Measurements from ENCODE around the gene PAOX. TPM values are rescaled to one million over a fixed set of nuclear protein-coding genes. Genes with fewer than 3 reads are reported as not detected.

The PAOX gene
- total and polyA plus RNA-seq, 11 donors: 2.1 to 7.3 (median 3.4) TPM

DNA sequence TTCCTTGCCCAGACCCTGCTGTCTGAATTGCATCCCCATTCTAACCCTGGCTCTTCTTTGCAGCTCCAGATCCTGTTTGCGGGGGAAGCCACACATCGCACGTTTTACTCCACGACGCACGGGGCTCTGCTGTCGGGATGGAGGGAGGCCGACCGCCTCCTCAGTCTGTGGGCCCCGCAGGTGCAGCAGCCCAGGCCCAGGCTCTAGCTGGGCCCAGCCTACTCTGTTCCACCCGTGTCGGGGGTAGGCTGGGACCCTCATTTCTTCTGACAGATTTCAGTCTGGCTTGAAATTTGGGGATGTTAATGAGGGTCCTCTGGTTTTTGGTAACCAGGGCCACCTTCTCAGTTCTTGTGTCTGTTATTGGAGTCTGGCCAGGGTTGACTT, 12.2 kb downstream of the PAOX start:
- peaks cover 0 to 8% (median 6%) of the 10 kb centered on the region in 9 donors for H3K36me3 ChIP-seq
- no peak for TF ChIP-seq POLR2A (IDR thresholded peaks at IDR 0.05)
- TF ChIP-seq, protein P1, sequence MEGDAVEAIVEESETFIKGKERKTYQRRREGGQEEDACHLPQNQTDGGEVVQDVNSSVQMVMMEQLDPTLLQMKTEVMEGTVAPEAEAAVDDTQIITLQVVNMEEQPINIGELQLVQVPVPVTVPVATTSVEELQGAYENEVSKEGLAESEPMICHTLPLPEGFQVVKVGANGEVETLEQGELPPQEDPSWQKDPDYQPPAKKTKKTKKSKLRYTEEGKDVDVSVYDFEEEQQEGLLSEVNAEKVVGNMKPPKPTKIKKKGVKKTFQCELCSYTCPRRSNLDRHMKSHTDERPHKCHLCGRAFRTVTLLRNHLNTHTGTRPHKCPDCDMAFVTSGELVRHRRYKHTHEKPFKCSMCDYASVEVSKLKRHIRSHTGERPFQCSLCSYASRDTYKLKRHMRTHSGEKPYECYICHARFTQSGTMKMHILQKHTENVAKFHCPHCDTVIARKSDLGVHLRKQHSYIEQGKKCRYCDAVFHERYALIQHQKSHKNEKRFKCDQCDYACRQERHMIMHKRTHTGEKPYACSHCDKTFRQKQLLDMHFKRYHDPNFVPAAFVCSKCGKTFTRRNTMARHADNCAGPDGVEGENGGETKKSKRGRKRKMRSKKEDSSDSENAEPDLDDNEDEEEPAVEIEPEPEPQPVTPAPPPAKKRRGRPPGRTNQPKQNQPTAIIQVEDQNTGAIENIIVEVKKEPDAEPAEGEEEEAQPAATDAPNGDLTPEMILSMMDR (IDR thresholded peaks at IDR 0.05): no peak
- H3K27me3 ChIP-seq: no peaks in the 10 kb centered on the region
- H3K4me1 ChIP-seq: peaks cover 3 to 51% (median 10%) of the 10 kb centered on the region in 12 donors
- intact Hi-C loops (cut with DNase I): loop anchor here in 1 of 10 donors (5.0 kb wide), 1 partner anchor 84 kb away; the partner anchor contains the start of genes TUBGCP2 and ZNF511
- DNase-seq: no peak
- 91 to 97% (median 94%) methylated on average over 10 to 12 of the region's 12 CpGs for WGBS, 4 donors
- no peak overlapping the region for H3K27ac ChIP-seq
- H3K4me3 ChIP-seq: no peak overlapping the region
- ATAC-seq: no peak
- H3K9me3 ChIP-seq: no peaks in the 10 kb centered on the region

DNA sequence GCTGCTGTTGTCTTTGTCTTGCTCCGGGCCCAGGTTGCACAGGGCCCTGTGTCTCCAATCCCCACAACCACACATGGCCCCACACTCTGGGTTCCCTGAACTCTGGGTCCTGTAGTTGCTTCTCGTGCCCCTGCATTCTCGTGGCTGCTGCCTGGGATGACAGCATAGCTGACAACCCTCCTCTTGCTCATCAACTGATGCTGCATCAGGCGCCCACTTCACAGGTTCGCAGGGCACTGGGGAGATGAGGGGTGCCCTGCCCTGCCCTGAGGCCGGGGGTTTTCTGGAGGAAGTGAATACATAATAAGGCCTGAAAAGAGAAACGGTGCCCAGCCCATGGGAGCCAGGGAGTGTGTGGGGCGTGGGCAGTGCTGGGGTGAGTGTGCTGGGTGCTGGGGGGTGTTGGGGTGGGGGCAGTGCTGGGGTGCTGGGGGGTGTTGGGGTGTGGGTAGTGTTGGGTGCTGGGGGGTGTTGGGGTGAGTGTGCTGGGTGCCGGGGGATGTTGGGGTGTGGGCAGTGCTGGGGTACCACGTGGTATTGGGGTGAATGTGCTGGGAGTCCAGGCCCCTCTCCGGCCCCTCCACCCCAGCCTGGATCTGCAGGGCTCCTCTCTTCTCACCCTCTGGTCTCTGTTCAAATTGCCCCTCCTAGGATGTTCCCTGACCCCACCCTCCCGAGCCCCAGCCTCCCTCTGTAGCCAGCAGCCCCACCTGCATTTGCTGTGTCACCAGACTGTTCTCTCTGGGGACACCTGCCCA, 12.9 kb downstream of the PAOX start:
- Histone ChIP-seq H3K4me1 (peaks cover 3 to 51% (median 10%) of the 10 kb centered on the region in 12 donors), H3K36me3 (peaks cover 0 to 15% (median 13%) of the 10 kb centered on the region in 9 donors), H3K27ac (no peak overlapping the region), H3K9me3 (no peaks in the 10 kb centered on the region), H3K27me3 (no peaks in the 10 kb centered on the region), H3K4me3 (no peak overlapping the region)
- ATAC-seq (no peak), DNase-seq (no peak)
- intact Hi-C loops (cut with DNase I): loop anchor here in 1 of 10 donors (5.0 kb wide), 1 partner anchor 85 kb away; the partner anchor contains the start of genes TUBGCP2 and ZNF511
- WGBS, 4 donors: 84 to 92% (median 90%) methylated on average over 10 to 12 of the region's 12 CpGs
- no peak for TF ChIP-seq POLR2A (IDR thresholded peaks at IDR 0.05)
- TF ChIP-seq, protein P1 (IDR thresholded peaks at IDR 0.05): no peak

DNA sequence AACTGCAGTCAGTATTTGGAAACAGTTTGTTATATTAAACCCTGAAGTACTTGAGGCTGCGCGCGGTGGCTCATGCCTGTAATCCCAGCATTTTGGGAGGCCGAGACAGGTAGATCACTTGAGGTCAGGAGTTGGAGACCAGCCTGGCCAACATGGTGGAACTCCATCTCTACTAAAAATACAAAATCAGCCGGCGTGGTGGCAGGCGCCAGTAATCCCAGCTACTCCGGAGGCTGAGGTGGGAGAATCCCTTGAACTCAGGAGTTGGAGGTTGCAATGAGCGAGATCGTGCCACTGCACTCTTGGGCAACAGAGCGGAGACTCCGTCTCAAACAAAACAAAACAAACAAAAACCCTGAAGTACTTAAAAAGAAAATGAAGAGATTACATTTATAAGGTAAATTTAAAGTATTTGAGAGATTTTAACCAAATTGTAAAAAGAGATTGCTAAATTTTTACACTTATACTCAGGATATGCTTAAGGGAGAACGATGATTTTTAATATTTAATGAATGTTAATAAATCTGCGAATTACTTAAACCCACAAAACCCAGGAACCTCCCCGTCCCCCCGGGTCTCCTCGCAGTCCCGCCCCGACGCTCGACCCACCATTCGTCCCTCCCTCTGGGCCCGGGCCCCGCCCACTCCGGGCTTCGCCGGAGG, 14.5 kb downstream of the PAOX start:
- WGBS, 4 donors: 35 to 37% (median 36%) methylated on average over 27 of the region's 27 CpGs
- DNase-seq (no peak), ATAC-seq (no peak)
- intact Hi-C loops (cut with DNase I): loop anchor here in 1 of 10 donors (5.0 kb wide), 1 partner anchor 86 kb away; the partner anchor contains the start of genes TUBGCP2 and ZNF511
- H3K27me3 ChIP-seq: no peaks in the 10 kb centered on the region
- H3K27ac ChIP-seq: peak overlapping the region in 10 of 12 donors; percentile 80 to 92 (median 88)
- H3K9me3 ChIP-seq: no peaks in the 10 kb centered on the region
- TF ChIP-seq, protein P1 (IDR thresholded peaks at IDR 0.05): no peak
- TF ChIP-seq POLR2A (IDR thresholded peaks at IDR 0.05): no peak
- peaks cover 3 to 49% (median 10%) of the 10 kb centered on the region in 12 donors for H3K4me1 ChIP-seq
- H3K4me3 ChIP-seq: peak overlapping the region; percentile 69 to 98 (median 84)
- peaks cover 0 to 29% (median 28%) of the 10 kb centered on the region in 9 donors for H3K36me3 ChIP-seq
